SU-DHL-6 (cell line): Measurements from ENCODE around the gene TBK1.

Experiments
- H2AFZ ChIP-seq: fragments of 200-600 bp; sonication (generic); 2 replicates; pipeline ENCODE4 v1.6.1; 2014; ENCODE audit warnings: low read depth, mild to moderate bottlenecking, moderate library complexity, mixed read lengths, antibody characterized with exemption, low read length; ENCODE audit not compliant: severe bottlenecking
- H3F3A ChIP-seq: fragments of 200-600 bp; shearing (Covaris generic); 2 replicates; pipeline ENCODE4 v1.6.0; 2016; ENCODE audit warnings: antibody characterized with exemption, mild to moderate bottlenecking; ENCODE audit not compliant: insufficient read depth
- H3K27ac ChIP-seq: fragments of 200-600 bp; sonication (generic); 2 replicates; pipeline ENCODE4 v1.5.1; 2016; ENCODE audit warnings: low read depth, mild to moderate bottlenecking, low read length, moderate library complexity, mixed read lengths
- H3K27me3 ChIP-seq: fragments of 200-600 bp; sonication (generic), shearing (Covaris generic); 2 replicates; pipeline ENCODE4 v1.6.0; 2014; ENCODE audit warnings: mild to moderate bottlenecking, low read length
- H3K36me3 ChIP-seq: fragments of 200-600 bp; sonication (generic); 2 replicates; pipeline ENCODE4 v1.6.1; 2014; ENCODE audit warnings: mild to moderate bottlenecking, low read length, mixed read lengths
- H3K4me2 ChIP-seq: fragments of 300-600, 200-600 bp; shearing (Covaris generic), sonication (generic); 2 replicates; pipeline ENCODE4 v1.6.0; 2014; ENCODE audit warnings: low read length, low read depth, mild to moderate bottlenecking; ENCODE audit not compliant: poor library complexity, severe bottlenecking
- H3K4me3 ChIP-seq: fragments of 200-600 bp; sonication (generic); 2 replicates; pipeline ENCODE4 v1.5.1; 2014; ENCODE audit warnings: antibody characterized with exemption, low read length, mild to moderate bottlenecking, mixed read lengths; ENCODE audit not compliant: insufficient read depth, poor library complexity, severe bottlenecking
- H3K79me2 ChIP-seq: fragments of 200-600 bp; sonication (generic); 2 replicates; pipeline ENCODE4 v1.6.1; 2014; ENCODE audit warnings: mild to moderate bottlenecking, low read length, moderate library complexity; ENCODE audit not compliant: insufficient read depth
- H3K9ac ChIP-seq: fragments of 200-600 bp; sonication (generic); 2 replicates; pipeline ENCODE4 v1.7.0; 2014; ENCODE audit warnings: mild to moderate bottlenecking, low read length
- H3K9me2 ChIP-seq: fragments of 200-600 bp; sonication (generic); replicated peaks from 2 replicates; pipeline ENCODE4 v1.6.1; 2014; ENCODE audit warnings: low read length; ENCODE audit not compliant: insufficient read depth
- H3K9me3 ChIP-seq: fragments of 200-600 bp; sonication (generic); 2 replicates; pipeline ENCODE4 v1.6.1; 2014; ENCODE audit warnings: low read length, mixed read lengths; ENCODE audit not compliant: insufficient read depth
- H4K20me1 ChIP-seq: fragments of 200-600 bp; sonication (generic); 2 replicates; pipeline ENCODE4 v1.6.1; 2014; ENCODE audit warnings: low read depth, mild to moderate bottlenecking, antibody characterized with exemption, low read length, moderate library complexity, mixed read lengths
- EZH2phosphoT487 ChIP-seq: fragments of 200-600 bp; sonication (generic), shearing (Covaris generic); conservative IDR thresholded peaks from 2 replicates; pipeline ENCODE4 v1.6.1; 2018; ENCODE audit warnings: mild to moderate bottlenecking, antibody characterized with exemption, low read length, moderate library complexity, mixed read lengths
- TF ChIP-seq, protein P1 (sequence below): fragments of 200-600 bp; sonication (generic); IDR thresholded peaks from one replicate; pipeline ENCODE4 v1.5.1; 2017; ENCODE audit warnings: antibody characterized with exemption, mild to moderate bottlenecking, low read length, moderate library complexity; ENCODE audit not compliant: insufficient read depth, poor library complexity, severe bottlenecking

TBK1 gene

DNA sequence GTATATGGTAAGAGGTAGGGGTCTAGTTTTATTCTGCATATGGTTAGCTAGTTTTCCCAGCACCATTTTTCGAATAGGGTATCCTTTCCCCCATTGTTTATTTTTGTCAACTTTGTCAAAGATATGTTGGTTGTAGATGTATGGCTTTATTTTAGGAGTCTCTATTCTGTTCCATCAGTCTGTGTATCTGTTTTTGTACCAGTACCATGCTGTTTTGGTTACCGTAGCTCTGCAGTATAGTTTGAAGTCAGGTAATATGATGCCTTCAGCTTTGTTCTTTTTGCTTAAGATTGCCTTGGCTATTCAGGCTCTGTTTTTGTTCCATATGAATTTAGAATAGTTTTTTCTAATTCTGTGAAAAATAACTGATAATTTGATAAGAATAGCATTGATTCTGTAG lies 24.9 kb downstream of the TBK1 start:
- peaks cover 69% of the 10 kb centered on the region for H3K36me3 ChIP-seq
- H3K9me3 ChIP-seq: no peaks in the 10 kb centered on the region
- H3K9ac ChIP-seq: no peak overlapping the region
- TF ChIP-seq, protein P1, sequence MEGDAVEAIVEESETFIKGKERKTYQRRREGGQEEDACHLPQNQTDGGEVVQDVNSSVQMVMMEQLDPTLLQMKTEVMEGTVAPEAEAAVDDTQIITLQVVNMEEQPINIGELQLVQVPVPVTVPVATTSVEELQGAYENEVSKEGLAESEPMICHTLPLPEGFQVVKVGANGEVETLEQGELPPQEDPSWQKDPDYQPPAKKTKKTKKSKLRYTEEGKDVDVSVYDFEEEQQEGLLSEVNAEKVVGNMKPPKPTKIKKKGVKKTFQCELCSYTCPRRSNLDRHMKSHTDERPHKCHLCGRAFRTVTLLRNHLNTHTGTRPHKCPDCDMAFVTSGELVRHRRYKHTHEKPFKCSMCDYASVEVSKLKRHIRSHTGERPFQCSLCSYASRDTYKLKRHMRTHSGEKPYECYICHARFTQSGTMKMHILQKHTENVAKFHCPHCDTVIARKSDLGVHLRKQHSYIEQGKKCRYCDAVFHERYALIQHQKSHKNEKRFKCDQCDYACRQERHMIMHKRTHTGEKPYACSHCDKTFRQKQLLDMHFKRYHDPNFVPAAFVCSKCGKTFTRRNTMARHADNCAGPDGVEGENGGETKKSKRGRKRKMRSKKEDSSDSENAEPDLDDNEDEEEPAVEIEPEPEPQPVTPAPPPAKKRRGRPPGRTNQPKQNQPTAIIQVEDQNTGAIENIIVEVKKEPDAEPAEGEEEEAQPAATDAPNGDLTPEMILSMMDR: no peak
- no peak for TF ChIP-seq EZH2phosphoT487
- H3F3A ChIP-seq: no peaks in the 10 kb centered on the region; the same call in 1 of the 2 replicates
- no peaks in the 10 kb centered on the region for H3K27me3 ChIP-seq
- H3K4me3 ChIP-seq: no peak overlapping the region
- no peak overlapping the region for H3K4me2 ChIP-seq
- H3K79me2 ChIP-seq: peaks cover 41% of the 10 kb centered on the region
- no peak overlapping the region for H2AFZ ChIP-seq
- H3K27ac ChIP-seq: no peak overlapping the region
- peaks cover 3% of the 10 kb centered on the region; the same call in 1 of the 2 replicates for H4K20me1 ChIP-seq
- H3K9me2 ChIP-seq: no peaks in the 10 kb centered on the region

DNA sequence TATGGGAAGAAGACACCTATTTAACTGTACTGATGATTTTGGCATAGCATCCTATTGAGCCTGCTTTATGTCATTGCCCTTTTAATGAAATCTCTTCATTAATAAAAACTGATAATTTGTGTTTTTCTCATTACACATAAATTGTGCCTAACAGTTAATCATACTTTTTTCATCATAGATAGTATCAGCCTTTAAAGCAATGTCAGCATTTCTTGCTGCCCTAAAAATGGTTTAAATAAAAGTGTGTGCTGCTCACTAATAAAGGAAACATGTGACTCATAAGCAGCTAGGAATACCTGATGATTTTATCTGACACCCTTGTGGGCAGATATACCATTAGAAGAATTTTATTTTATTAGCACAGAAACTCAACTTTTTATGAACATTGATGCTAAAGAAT lies 26.7 kb downstream of the TBK1 start:
- H3K4me2 ChIP-seq: no peak overlapping the region
- peaks cover 75% of the 10 kb centered on the region for H3K36me3 ChIP-seq
- H3K9ac ChIP-seq: no peak overlapping the region
- no peaks in the 10 kb centered on the region for H3K9me2 ChIP-seq
- H3K27me3 ChIP-seq: no peaks in the 10 kb centered on the region
- TF ChIP-seq EZH2phosphoT487: no peak
- TF ChIP-seq, protein P1: no peak
- H3K9me3 ChIP-seq: no peaks in the 10 kb centered on the region
- peaks cover 37% of the 10 kb centered on the region for H3K79me2 ChIP-seq
- H3K4me3 ChIP-seq: no peak overlapping the region
- H3F3A ChIP-seq: no peaks in the 10 kb centered on the region; the same call in 1 of the 2 replicates
- H2AFZ ChIP-seq: no peak overlapping the region
- H3K27ac ChIP-seq: no peak overlapping the region
- H4K20me1 ChIP-seq: peaks cover 3% of the 10 kb centered on the region; the same call in 1 of the 2 replicates

DNA sequence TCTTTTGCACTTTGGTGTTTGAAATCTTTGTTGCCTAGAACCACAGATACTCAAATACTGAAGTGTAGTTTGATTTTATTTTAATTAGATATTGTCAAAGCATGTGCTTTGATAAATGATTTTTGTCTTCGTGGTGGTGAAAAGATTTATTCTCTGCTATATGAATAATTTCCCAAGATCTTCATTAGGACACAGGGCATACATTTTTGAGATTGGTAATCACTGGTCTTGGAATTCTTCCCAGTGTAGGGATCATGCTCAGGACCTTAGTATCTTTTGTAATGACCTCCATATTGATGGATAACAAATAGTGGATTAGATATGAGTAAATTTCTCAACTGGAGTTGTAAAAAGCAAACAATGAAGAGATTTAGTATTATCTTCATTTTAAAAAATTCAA lies 28.2 kb downstream of the TBK1 start:
- no peaks in the 10 kb centered on the region for H3K9me3 ChIP-seq
- H3K27ac ChIP-seq: no peak overlapping the region
- no peaks in the 10 kb centered on the region for H3K27me3 ChIP-seq
- H3K9me2 ChIP-seq: no peaks in the 10 kb centered on the region
- H3K4me3 ChIP-seq: no peak overlapping the region
- no peak overlapping the region for H3K4me2 ChIP-seq
- H3F3A ChIP-seq: no peaks in the 10 kb centered on the region; the same call in 1 of the 2 replicates
- no peak for TF ChIP-seq EZH2phosphoT487
- TF ChIP-seq, protein P1: no peak
- no peak overlapping the region for H2AFZ ChIP-seq
- H3K36me3 ChIP-seq: peaks cover 64% of the 10 kb centered on the region
- peaks cover 37% of the 10 kb centered on the region for H3K79me2 ChIP-seq
- peaks cover 3% of the 10 kb centered on the region; the same call in 1 of the 2 replicates for H4K20me1 ChIP-seq
- H3K9ac ChIP-seq: no peak overlapping the region
